Suprapubic skin (tissue), 4 donors: ENCODE measurements around the gene WFDC10B. TPM values are rescaled to one million over a fixed set of nuclear protein-coding genes. Genes with fewer than 3 reads are reported as not detected.

Experiments
- DNase-seq, 2 donors: peaks; one replicate each; pipeline ENCODE4 v3.0.0-alpha.2; 2019; ENCODE audit warnings: low spot score in 2 of 2
- H3K27ac ChIP-seq: fragments of 200-600 bp; sonication (generic); one replicate; pipeline ENCODE4 v1.5.1; 2019
- H3K27me3 ChIP-seq: fragments of 200-600 bp; sonication (generic); one replicate; pipeline ENCODE4 v1.5.1; 2019
- H3K36me3 ChIP-seq: fragments of 200-600 bp; sonication (generic); one replicate; pipeline ENCODE4 v1.5.1; 2019
- H3K4me1 ChIP-seq: fragments of 200-600 bp; sonication (generic); one replicate; pipeline ENCODE4 v1.5.1; 2019
- H3K4me3 ChIP-seq: fragments of 200-600 bp; sonication (generic); one replicate; pipeline ENCODE4 v1.5.1; 2019; ENCODE audit warnings: mild to moderate bottlenecking
- H3K9me3 ChIP-seq: fragments of 200-600 bp; sonication (generic); one replicate; pipeline ENCODE4 v1.5.1; 2019
- CTCF ChIP-seq, 2 donors: fragments of 200-600 bp in 1 of 2; fragments of 450-650 bp in 1 of 2; sonication (generic) in 1 of 2; IDR thresholded peaks; one replicate each; pipeline ENCODE4 v1.5.1; 2016 to 2019; ENCODE audit warnings: antibody characterized with exemption in 2 of 2, mild to moderate bottlenecking in 1 of 2, moderate library complexity in 1 of 2
- EP300 ChIP-seq: sonication (generic); formaldehyde crosslinking; IDR thresholded peaks from one replicate; pipeline ENCODE4 v1.6.1; 2017; ENCODE audit warnings: antibody characterized with exemption
- POLR2A ChIP-seq, 2 donors: fragments of 450-650 bp; IDR thresholded peaks; one replicate each; pipeline ENCODE4 v1.6.1; 2017; ENCODE audit warnings: antibody characterized with exemption in 2 of 2, mild to moderate bottlenecking in 2 of 2, moderate library complexity in 2 of 2
- POLR2AphosphoS5 ChIP-seq, 3 donors: sonication (generic); formaldehyde crosslinking; IDR thresholded peaks; one replicate each; pipeline ENCODE4 v1.6.1; 2017; ENCODE audit warnings: antibody characterized with exemption in 3 of 3
- WGBS: methylation state at CpG from one replicate; pipeline ENCODE4 v1.1.5; 2018; 5-methylcytosine and 5-hydroxymethylcytosine counted together
- total RNA-seq, 4 donors: library from RNA; depleted of rRNA; stranded (reverse); fragments of >200 nt; gene quantifications; one replicate each; pipeline ENCODE4 v1.1.0, GENCODE V29; 2016

WFDC10B gene
- total RNA-seq: not detected

GRCh38 chr20:45704969-45705637, at the start of gene WFDC10B:
Gene WFDC10B (minus strand): TSS chr20:45705019. CDS start chr20:45685992, 19,027 bp downstream.
- TF ChIP-seq POLR2A (IDR thresholded peaks at IDR 0.05) (no peak), POLR2AphosphoS5 (IDR thresholded peaks at IDR 0.05) (no peak), EP300 (no peak), CTCF (IDR thresholded peaks at IDR 0.05) (no peak)
- no peak within 1 kb of the TSS for H3K27ac ChIP-seq
- H3K4me1 ChIP-seq: no peaks in the 10 kb centered on the region
- no peaks in the 10 kb centered on the region for H3K9me3 ChIP-seq
- peaks cover 5% of the 10 kb centered on the region for H3K27me3 ChIP-seq
- DNase-seq: no peak
- 83% methylated on average over 1 of the region's 1 CpG for WGBS
- H3K36me3 ChIP-seq: no peaks in the 10 kb centered on the region
- H3K4me3 ChIP-seq: no peak within 1 kb of the TSS

- H3K27ac ChIP-seq: no peak overlapping the region
- DNase-seq: no peak
- no peaks in the 10 kb centered on the region for H3K9me3 ChIP-seq
- H3K4me3 ChIP-seq: no peak overlapping the region
- no peaks in the 10 kb centered on the region for H3K36me3 ChIP-seq
- no peak for TF ChIP-seq POLR2A (IDR thresholded peaks at IDR 0.05)
- TF ChIP-seq POLR2AphosphoS5 (IDR thresholded peaks at IDR 0.05): no peak
- TF ChIP-seq CTCF (IDR thresholded peaks at IDR 0.05): no peak
- no peak for TF ChIP-seq EP300
- H3K4me1 ChIP-seq: no peaks in the 10 kb centered on the region
- 91% methylated on average over 3 of the region's 3 CpGs for WGBS
- no peaks in the 10 kb centered on the region for H3K27me3 ChIP-seq
These were observed 47.9 kb upstream of the WFDC10B start for GRCh38 chr20:45752746-45753145.

GRCh38 chr20:45751721-45752120, 46.9 kb upstream of the WFDC10B start:
- H3K4me3 ChIP-seq: no peak overlapping the region
- H3K27ac ChIP-seq: no peak overlapping the region
- H3K36me3 ChIP-seq: no peaks in the 10 kb centered on the region
- H3K9me3 ChIP-seq: no peaks in the 10 kb centered on the region
- H3K4me1 ChIP-seq: no peaks in the 10 kb centered on the region
- TF ChIP-seq CTCF (IDR thresholded peaks at IDR 0.05) (no peak), POLR2A (IDR thresholded peaks at IDR 0.05) (no peak), POLR2AphosphoS5 (IDR thresholded peaks at IDR 0.05) (no peak), EP300 (no peak)
- DNase-seq: no peak
- no peaks in the 10 kb centered on the region for H3K27me3 ChIP-seq
- 100% methylated on average over 1 of the region's 1 CpG for WGBS

- H3K27ac ChIP-seq: no peak overlapping the region
- TF ChIP-seq POLR2A (IDR thresholded peaks at IDR 0.05) (no peak), CTCF (IDR thresholded peaks at IDR 0.05) (no peak)
- H3K27me3 ChIP-seq: no peaks in the 10 kb centered on the region
- no peaks in the 10 kb centered on the region for H3K9me3 ChIP-seq
- no peaks in the 10 kb centered on the region for H3K36me3 ChIP-seq
- H3K4me3 ChIP-seq: no peak overlapping the region
- DNase-seq: no peak
- no peaks in the 10 kb centered on the region for H3K4me1 ChIP-seq
These were observed 40.2 kb upstream of the WFDC10B start for GRCh38 chr20:45745015-45745414.

- TF ChIP-seq POLR2A (IDR thresholded peaks at IDR 0.05) (no peak), POLR2AphosphoS5 (IDR thresholded peaks at IDR 0.05) (no peak), EP300 (no peak), CTCF (IDR thresholded peaks at IDR 0.05) (no peak)
- no peaks in the 10 kb centered on the region for H3K36me3 ChIP-seq
- WGBS: 80% methylated on average over 4 of the region's 4 CpGs
These were observed 37.8 kb upstream of the WFDC10B start for GRCh38 chr20:45742596-45742995.

More at GRCh38 chr20:45742596-45742995, 37.8 kb upstream of the WFDC10B start:
- no peak overlapping the region for H3K4me3 ChIP-seq
- H3K9me3 ChIP-seq: no peaks in the 10 kb centered on the region
- DNase-seq: no peak
- H3K27ac ChIP-seq: no peak overlapping the region
- no peaks in the 10 kb centered on the region for H3K27me3 ChIP-seq
- H3K4me1 ChIP-seq: no peaks in the 10 kb centered on the region
